CD4-positive, alpha-beta T cell treated with Interleukin-17A for 4 hours (primary cell): ENCODE measurements around the gene LRRC74A.
A peak's percentile ranks its signal among the peaks of the same experiment; 100 is the strongest.

ENCODE experiments used
- DNase-seq: peaks from one replicate; pipeline ENCODE4 v3.0.0-alpha.2; 2020; ENCODE audit warnings: mixed read lengths

Gene LRRC74A

GRCh38 chr14:76855066-76855465 is 28.9 kb downstream of the LRRC74A start:
- no peak for DNase-seq

DNA sequence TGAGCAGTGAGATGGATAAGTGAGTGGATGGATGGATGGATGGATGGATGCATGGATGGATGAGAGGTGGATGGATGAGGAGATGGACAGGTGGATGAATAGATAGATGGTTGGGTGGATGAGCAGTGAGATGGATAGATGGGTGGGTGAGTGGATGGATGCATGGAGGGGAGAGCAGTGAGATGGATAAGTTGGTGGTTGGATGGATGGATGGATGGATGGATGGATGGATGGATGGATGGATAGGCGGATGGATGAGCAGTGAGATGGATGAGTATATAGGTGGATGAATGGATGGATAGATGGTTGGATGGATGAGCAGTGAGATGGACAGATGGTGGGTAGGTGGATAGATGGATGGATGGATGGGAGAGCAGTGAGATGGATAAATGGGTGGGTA is 30.6 kb downstream of the LRRC74A start:
- DNase-seq: no peak

DNA sequence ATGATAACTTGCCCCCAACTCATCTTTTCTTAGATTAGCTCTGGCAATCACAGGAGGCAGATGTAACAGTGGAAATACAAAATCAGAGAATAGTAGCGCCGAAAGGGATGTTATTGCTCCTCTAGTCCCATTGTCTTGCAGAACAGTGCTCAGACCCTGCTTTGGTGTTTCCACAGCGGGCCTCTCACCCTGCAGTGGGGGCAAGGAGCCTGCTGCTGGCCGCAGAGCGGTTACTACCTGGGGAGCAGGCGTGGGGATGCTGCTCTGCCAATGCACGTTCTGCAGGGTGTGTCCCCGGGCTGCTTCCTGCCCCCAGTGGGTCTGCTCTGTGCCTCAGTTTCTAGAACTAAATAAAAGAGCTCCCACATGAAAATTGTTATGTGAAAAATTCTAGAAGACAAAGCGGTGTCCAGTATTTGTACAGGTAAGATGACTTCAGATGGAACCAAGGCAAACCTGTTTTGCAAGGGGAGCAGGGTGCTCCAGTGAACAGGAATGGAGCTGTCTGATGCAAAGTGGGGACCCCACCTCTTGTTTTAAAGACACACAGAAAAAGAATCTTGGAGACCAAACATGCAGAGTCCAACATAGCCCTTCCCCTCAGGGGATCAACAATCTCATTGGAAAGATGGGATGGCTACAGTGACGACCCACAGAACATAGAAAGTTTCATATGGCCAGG is 35.5 kb downstream of the LRRC74A start:
- no peak for DNase-seq

DNA sequence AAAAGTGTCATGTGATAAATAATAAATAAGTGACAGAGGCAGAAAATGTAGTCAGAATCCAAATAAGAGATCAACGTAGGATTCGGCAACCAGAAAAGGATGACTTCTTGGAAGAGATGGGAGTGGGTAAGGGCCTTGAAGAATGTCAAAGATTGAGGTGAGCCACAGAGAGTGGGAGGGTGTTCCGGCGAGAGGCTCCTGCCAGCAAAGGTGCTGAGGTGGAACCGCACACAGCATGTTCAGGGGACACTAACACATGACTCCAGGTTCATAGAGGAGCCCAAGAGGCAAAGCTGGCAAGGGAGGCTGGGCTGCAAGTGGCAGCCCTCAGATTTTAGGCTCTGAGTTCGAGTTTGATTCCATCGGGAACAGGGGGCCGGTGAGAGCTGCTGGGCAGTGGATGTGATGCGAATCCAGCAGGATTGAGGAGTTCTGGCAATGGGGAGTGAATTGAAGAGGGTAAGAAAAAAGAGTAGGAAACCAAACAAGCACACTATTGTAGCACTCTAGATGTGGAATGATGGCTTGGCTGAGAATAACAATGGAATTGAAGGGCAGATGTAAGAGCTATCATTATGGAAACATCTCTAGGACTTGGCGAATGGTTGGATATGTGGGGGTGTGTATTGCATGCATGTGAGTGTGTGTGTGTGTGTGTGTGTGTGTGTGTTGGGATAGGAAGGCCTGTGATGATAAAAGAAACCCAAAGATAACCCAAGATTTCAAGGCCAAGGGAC is 36.5 kb downstream of the LRRC74A start:
- DNase-seq: peak; percentile 13

DNA sequence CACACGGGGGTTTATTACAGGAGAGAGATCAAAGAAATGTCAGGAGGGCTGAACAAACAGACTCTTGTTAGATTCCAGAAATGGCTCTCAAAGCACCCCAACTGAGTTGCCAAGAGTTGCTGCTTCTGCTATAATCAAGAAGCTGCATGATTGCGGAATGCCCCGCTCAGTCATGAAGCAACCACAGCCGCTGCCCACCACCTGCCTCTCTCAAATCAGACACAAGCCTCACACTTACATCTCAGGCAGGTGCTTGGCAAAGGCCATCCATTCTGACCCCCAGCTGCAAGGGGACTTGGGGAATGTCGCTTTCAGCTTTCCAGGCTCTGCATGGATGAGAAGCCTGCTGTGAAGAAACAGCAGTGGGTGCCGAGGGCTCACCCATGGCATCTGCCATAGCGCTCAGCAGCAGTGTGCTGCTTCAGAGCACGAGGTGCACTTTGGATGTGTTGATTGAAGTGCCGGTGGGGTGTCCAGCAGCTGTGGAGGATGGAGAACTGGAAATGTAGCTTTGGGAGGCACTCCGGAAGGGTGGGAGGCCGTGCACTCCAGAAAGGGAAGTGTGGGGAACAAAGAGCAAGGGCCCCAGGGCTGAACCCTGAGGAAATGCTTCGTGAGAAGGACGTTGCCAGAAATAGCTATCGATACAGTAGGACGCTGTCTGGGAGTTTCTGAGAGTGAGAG is 37.7 kb downstream of the LRRC74A start:
- no peak for DNase-seq

DNA sequence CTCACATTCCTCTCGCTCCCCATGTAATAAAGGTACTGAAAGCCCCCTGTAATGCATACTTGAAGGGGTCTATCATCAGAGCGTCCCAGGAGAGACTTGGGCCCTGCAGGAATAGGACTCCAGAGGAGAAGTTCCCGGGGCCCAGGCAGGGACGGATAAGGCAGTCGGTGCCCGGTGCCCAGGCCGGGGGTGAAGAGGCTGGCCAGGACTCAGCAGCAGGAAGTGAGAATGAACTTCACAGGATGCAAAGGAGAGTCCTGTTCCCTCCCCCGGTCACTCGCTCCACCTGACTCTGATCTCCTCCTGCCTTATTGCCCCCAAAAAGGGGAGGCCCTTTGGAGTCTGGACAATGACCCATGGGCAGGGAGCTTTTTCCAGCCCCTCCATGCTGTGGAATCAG is 40.2 kb downstream of the LRRC74A start:
- DNase-seq: no peak

GRCh38 chr14:76867516-76868453 is 41.6 kb downstream of the LRRC74A start:
- DNase-seq: peak; percentile 73

DNA sequence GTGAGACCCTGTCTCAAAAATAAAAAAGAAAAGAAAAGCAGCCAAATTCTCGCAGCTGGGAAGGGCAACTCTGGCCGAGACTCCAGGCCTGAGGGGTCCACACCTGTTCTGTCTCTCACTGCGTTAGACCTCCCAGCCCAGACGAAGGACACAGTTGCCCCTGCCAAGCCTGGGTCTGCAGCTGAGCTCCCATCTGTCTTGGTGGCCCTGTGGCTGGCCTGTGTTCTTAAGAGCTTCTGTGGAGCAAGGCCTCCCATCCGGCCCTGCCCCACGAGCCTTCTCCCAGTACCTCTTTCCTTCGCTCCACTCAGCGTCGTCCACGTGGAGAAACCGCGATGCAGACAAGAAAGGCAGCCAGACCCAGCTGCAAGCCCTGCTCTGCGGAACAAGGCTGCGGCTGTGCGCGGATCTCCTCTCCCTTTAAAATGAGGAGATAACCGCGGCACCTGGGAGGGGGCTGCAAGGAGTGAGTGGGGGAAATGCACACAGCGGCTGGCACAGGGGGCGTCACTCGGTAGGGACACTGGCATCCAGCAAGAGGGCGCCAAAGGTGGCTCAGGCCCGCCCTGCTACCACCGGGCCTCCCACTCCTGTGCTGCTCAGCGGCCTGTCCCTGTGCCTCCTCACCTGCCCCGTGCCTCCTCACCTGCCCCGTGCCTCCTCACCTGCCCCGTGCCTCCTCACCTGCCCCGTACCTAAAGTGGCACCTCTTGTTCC is 42.4 kb downstream of the LRRC74A start:
- no peak for DNase-seq

- DNase-seq: no peak
Measured at GRCh38 chr14:76870166-76870565, 44.0 kb downstream of the LRRC74A start.

GRCh38 chr14:76872796-76873432 is 46.7 kb downstream of the LRRC74A start:
- DNase-seq: peak; percentile 77

GRCh38 chr14:76874734-76875133 is 48.5 kb downstream of the LRRC74A start:
- no peak for DNase-seq

- DNase-seq: peak; percentile 65
Measured at GRCh38 chr14:76876076-76876475, 49.9 kb downstream of the LRRC74A start.

DNA sequence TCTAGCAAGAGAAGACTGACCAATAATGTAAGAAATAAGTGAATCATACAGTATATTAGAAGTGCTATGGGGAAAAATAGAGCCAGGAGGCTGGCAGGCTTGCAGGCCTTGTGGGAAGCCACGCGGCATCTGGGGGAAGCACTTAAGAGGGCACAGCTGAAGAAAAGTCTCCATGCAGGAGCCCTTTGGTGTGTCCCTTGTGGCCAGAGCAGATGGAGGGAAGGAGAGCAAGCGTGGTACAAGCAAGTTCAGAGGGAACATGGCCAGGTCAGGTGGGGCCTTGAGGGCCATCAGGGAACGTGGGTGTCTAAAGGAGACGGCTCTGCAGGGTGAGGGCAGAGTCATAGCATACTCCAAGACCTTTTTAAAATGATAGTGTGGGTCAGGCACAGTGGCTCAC is 51.7 kb downstream of the LRRC74A start:
- DNase-seq: no peak

DNA sequence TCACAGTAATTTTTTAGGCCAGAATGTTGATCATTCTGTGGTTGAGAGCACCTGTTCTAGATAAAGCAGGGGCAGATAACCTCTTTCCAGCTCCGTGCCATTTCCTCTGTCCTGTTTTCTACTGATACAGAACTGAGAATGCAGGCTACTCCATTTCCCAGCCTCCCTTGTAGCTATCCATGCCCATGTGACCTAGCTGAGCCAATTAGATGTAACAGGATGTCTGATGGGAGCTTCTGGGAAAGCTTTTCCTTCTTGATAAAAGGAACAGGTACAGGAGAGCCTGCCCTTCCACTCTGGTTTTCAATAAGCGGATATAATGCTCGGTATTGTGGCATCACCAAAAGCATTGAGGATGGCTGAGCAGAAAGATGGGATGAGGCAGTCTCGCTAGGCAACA is 54.2 kb downstream of the LRRC74A start:
- DNase-seq: no peak

GRCh38 chr14:76881348-76881747 is 55.1 kb downstream of the LRRC74A start:
- DNase-seq: no peak

DNA sequence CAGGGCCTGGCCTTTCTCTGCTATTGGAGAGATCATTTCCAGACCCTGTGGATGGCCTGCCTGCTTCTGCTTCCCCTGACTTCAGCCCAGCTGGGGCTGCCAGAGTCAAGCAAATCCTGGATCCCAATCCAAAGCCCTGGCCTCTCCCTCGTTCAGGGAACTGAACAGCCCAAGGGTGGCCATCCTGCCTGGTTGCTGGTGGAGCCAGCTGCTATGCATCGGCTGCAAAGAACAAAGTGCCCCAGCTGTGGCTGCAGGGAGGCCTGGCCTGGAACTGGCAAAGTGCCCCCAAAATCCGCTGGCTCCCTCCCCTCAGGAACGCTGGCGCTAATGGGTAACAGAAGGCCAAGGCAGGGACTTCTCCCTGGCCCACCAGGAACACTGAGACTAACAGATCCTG is 56.4 kb downstream of the LRRC74A start:
- DNase-seq: no peak

DNA sequence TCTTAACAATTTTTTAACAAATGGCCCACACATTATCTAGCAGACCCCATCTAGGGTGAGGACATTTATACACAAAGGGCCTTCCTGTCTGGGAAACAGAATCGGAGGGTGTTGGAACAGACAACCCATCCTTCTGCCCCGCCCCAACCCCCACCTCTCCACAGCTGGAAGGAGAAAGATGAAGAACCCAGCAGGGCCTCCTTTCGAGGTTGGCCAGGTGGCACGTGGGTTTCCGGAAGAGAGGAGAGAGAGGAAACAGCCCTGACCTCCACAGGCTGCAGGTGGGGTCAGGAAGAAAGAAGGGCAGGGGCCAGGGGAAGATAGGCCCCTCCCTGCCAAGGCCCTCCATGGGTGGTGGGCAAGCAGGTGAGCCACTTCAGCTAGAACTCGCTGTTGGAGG is 57.2 kb downstream of the LRRC74A start:
- DNase-seq: no peak

- no peak for DNase-seq
Measured at GRCh38 chr14:76884394-76884793, 58.2 kb downstream of the LRRC74A start.

DNA sequence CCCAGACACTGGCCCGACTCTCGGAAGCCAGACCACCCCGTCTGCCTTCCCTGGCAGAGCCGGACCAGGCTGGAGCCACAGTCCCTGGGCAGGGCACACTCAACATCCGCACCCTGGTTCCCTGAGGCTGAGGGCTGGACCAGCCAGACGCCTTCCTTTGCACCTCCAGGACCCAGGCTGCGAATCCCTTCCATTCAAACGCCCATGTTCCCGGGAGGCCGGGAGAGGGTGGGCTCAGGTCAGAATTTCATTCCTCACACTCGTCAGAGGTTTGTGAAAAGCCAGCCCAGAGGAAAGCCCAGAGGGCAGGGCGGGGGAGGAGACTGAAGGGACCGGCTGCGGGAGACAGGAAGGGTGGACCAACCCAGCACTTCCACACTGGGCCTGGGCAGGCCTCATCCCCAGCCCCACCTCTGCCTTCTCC is 58.7 kb downstream of the LRRC74A start:
- DNase-seq: no peak

GRCh38 chr14:76887191-76887590 is 61.0 kb downstream of the LRRC74A start:
- DNase-seq: no peak

DNA sequence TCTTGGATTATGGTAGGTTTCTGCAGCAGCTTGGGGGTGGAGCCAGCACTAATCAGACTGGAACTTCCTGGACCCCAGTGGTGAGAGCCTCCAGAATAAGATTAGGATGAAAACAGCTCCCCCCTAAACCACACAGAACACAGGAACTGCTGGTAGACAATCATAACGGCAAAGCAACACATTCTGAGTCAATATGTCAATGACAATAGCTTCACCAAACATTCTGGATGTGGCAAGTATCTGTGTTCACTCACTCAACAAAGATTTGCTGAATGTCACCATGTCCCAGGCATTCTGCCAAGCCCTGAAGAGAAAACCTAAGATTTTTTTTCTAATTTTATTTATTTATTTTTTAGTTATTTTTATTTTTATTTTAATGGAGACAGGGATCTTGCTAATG is 65.2 kb downstream of the LRRC74A start:
- no peak for DNase-seq

DNA sequence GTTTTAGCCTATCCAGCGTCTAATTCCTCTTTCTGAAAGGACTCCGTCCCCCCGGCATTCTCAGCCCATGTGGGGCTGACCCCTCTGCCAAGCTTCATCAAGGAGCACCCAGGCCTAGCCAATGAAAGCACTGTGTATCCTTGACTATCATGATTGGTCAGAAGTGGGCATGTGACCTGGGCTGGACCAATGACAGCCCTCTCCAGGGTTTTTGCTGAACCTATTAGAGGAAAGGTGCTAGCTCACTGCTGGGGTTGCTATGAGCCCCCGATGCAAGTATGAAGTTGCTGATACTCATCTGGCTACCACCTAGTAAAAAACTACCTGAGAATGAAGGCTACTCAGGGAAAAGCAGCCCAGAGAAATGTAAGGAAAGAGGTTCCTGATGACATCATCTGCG is 68.1 kb downstream of the LRRC74A start:
- no peak for DNase-seq
